HEK293T (cell line): ENCODE data around the gene MEF2A.

Experiments used
- BHLHE40 ChIP-seq: fragments of 450-650 bp; IDR thresholded peaks from 2 replicates; pipeline ENCODE4 v1.6.1; 2016; ENCODE audit warnings: mild to moderate bottlenecking, moderate library complexity, borderline replicate concordance
- FOXK2 ChIP-seq: fragments of 450-650 bp; IDR thresholded peaks from 2 replicates; pipeline ENCODE4 v1.6.1; 2016; ENCODE audit warnings: mild to moderate bottlenecking
- FOXM1 ChIP-seq: fragments of 450-650 bp; IDR thresholded peaks from 2 replicates; pipeline ENCODE4 v1.6.1; 2017; ENCODE audit warnings: mild to moderate bottlenecking, borderline replicate concordance
- HDGF ChIP-seq: fragments of 450-650 bp; IDR thresholded peaks from 2 replicates; pipeline ENCODE4 v1.6.1; 2017; ENCODE audit warnings: antibody characterized with exemption, borderline replicate concordance
- PKNOX1 ChIP-seq: fragments of 450-650 bp; IDR thresholded peaks from 2 replicates; pipeline ENCODE4 v1.6.1; 2016
- SP1 ChIP-seq: fragments of 450-650 bp; IDR thresholded peaks from 2 replicates; pipeline ENCODE4 v1.6.1; 2017
- TARDBP ChIP-seq: fragments of 450-650 bp; IDR thresholded peaks from 2 replicates; pipeline ENCODE4 v1.6.1; 2016

- TF ChIP-seq PKNOX1 (no peak), FOXM1 (no peak), SP1 (no peak), FOXK2 (no peak), TARDBP (no peak), BHLHE40 (no peak), HDGF (no peak)
Measured at GRCh38 chr15:99554880-99555488, 10.8 kb upstream of the MEF2A start.
